ENCODE measurements around the gene ZNF664.
"Not testable (repeated sequence)": the region's sequence is repeated elsewhere in the genome, so short reads cannot be mapped to it uniquely, and the experiment has no call there.

The ZNF664 gene

GRCh38 chr12:123946516-123947505 is 26.2 kb upstream of the ZNF664 start:
- DNase-seq (ENCODE audit: low spot score in 2 of 2); H3K4me3 Mint-ChIP-seq; H3K27me3 Mint-ChIP-seq; H3K4me1 Mint-ChIP-seq; H3K27ac Mint-ChIP-seq; H3K9me3 Mint-ChIP-seq; ATAC-seq (ENCODE audit: low read depth): not testable (repeated sequence)
- H3K36me3 Mint-ChIP-seq: peaks cover 27% of the 10 kb centered on the region

GRCh38 chr12:123947531-123947930 is 25.5 kb upstream of the ZNF664 start:
- not testable (repeated sequence) for H3K27ac Mint-ChIP-seq; H3K4me1 Mint-ChIP-seq; ATAC-seq (ENCODE audit: low read depth); H3K27me3 Mint-ChIP-seq; H3K4me3 Mint-ChIP-seq; DNase-seq (ENCODE audit: low spot score in 2 of 2); H3K9me3 Mint-ChIP-seq
- H3K36me3 Mint-ChIP-seq: peaks cover 20% of the 10 kb centered on the region

- no peak for ATAC-seq (ENCODE audit: low read depth)
- Mint-ChIP-seq H3K36me3 (peaks cover 16% of the 10 kb centered on the region), H3K4me3 (no peak overlapping the region), H3K4me1 (peaks cover 3% of the 10 kb centered on the region), H3K27me3 (no peaks in the 10 kb centered on the region), H3K27ac (no peak overlapping the region), H3K9me3 (no peaks in the 10 kb centered on the region)
- no peak for DNase-seq (ENCODE audit: low spot score in 2 of 2)
These were observed 24.6 kb upstream of the ZNF664 start for GRCh38 chr12:123948401-123948795.

GRCh38 chr12:123948796-123949769 is 23.9 kb upstream of the ZNF664 start:
- no peaks in the 10 kb centered on the region for H3K9me3 Mint-ChIP-seq
- DNase-seq (ENCODE audit: low spot score in 2 of 2) (no peak), ATAC-seq (ENCODE audit: low read depth) (no peak)
- H3K27ac Mint-ChIP-seq: no peak overlapping the region
- H3K36me3 Mint-ChIP-seq: peaks cover 16% of the 10 kb centered on the region
- no peaks in the 10 kb centered on the region for H3K27me3 Mint-ChIP-seq
- H3K4me3 Mint-ChIP-seq: no peak overlapping the region
- H3K4me1 Mint-ChIP-seq: peaks cover 3% of the 10 kb centered on the region

- Mint-ChIP-seq H3K4me1 (peaks cover 3% of the 10 kb centered on the region), H3K36me3 (peaks cover 12% of the 10 kb centered on the region), H3K27ac (no peak overlapping the region), H3K27me3 (no peaks in the 10 kb centered on the region), H3K4me3 (no peak overlapping the region), H3K9me3 (no peaks in the 10 kb centered on the region)
- no peak for DNase-seq (ENCODE audit: low spot score in 2 of 2)
- no peak for ATAC-seq (ENCODE audit: low read depth)
These were observed 23.2 kb upstream of the ZNF664 start for GRCh38 chr12:123949770-123950165.

GRCh38 chr12:123950476-123951349 is 22.3 kb upstream of the ZNF664 start:
- Mint-ChIP-seq H3K4me3 (no peak overlapping the region), H3K27ac (no peak overlapping the region), H3K4me1 (peaks cover 3% of the 10 kb centered on the region), H3K27me3 (no peaks in the 10 kb centered on the region), H3K9me3 (no peaks in the 10 kb centered on the region), H3K36me3 (peaks cover 11% of the 10 kb centered on the region)
- no peak for DNase-seq (ENCODE audit: low spot score in 2 of 2)
- ATAC-seq (ENCODE audit: low read depth): no peak

GRCh38 chr12:123951467-123951866 is 21.5 kb upstream of the ZNF664 start:
- ATAC-seq (ENCODE audit: low read depth) (no peak), DNase-seq (ENCODE audit: low spot score in 2 of 2) (no peak)
- H3K9me3 Mint-ChIP-seq: no peaks in the 10 kb centered on the region
- H3K27me3 Mint-ChIP-seq: no peaks in the 10 kb centered on the region
- peaks cover 3% of the 10 kb centered on the region for H3K4me1 Mint-ChIP-seq
- H3K4me3 Mint-ChIP-seq: no peak overlapping the region
- peaks cover 6% of the 10 kb centered on the region for H3K36me3 Mint-ChIP-seq
- H3K27ac Mint-ChIP-seq: no peak overlapping the region

- H3K36me3 Mint-ChIP-seq: peaks cover 7% of the 10 kb centered on the region
- H3K27ac Mint-ChIP-seq: no peak overlapping the region
- H3K4me3 Mint-ChIP-seq: no peak overlapping the region
- H3K4me1 Mint-ChIP-seq: peaks cover 3% of the 10 kb centered on the region
- H3K9me3 Mint-ChIP-seq: no peaks in the 10 kb centered on the region
- no peak for ATAC-seq (ENCODE audit: low read depth)
- DNase-seq (ENCODE audit: low spot score in 2 of 2): no peak
- no peaks in the 10 kb centered on the region for H3K27me3 Mint-ChIP-seq
These were observed 21.0 kb upstream of the ZNF664 start for GRCh38 chr12:123952037-123952436.

- Mint-ChIP-seq H3K27me3 (no peaks in the 10 kb centered on the region), H3K4me3 (no peak overlapping the region), H3K27ac (no peak overlapping the region), H3K9me3 (no peaks in the 10 kb centered on the region), H3K4me1 (peaks cover under 1% of the 10 kb centered on the region), H3K36me3 (peaks cover 3% of the 10 kb centered on the region)
- ATAC-seq (ENCODE audit: low read depth) (no peak), DNase-seq (ENCODE audit: low spot score in 2 of 2) (no peak)
These were observed 18.2 kb upstream of the ZNF664 start for GRCh38 chr12:123954647-123955350.

GRCh38 chr12:123956249-123956648 is 16.8 kb upstream of the ZNF664 start:
- no peaks in the 10 kb centered on the region for H3K4me1 Mint-ChIP-seq
- H3K27me3 Mint-ChIP-seq: no peaks in the 10 kb centered on the region
- ATAC-seq (ENCODE audit: low read depth) (no peak), DNase-seq (ENCODE audit: low spot score in 2 of 2) (no peak)
- no peak overlapping the region for H3K27ac Mint-ChIP-seq
- H3K36me3 Mint-ChIP-seq: peaks cover 3% of the 10 kb centered on the region
- H3K9me3 Mint-ChIP-seq: no peaks in the 10 kb centered on the region
- H3K4me3 Mint-ChIP-seq: no peak overlapping the region

GRCh38 chr12:123957196-123957595 is 15.8 kb upstream of the ZNF664 start:
- H3K4me3 Mint-ChIP-seq: no peak overlapping the region
- H3K4me1 Mint-ChIP-seq: no peaks in the 10 kb centered on the region
- H3K36me3 Mint-ChIP-seq: peaks cover 3% of the 10 kb centered on the region
- H3K27ac Mint-ChIP-seq: no peak overlapping the region
- H3K27me3 Mint-ChIP-seq: no peaks in the 10 kb centered on the region
- ATAC-seq (ENCODE audit: low read depth) (no peak), DNase-seq (ENCODE audit: low spot score in 2 of 2) (no peak)
- no peaks in the 10 kb centered on the region for H3K9me3 Mint-ChIP-seq

GRCh38 chr12:123958462-123958861 is 14.6 kb upstream of the ZNF664 start:
- Mint-ChIP-seq H3K9me3 (no peaks in the 10 kb centered on the region), H3K36me3 (peaks cover 3% of the 10 kb centered on the region), H3K4me1 (peaks cover 3% of the 10 kb centered on the region), H3K27me3 (no peaks in the 10 kb centered on the region), H3K4me3 (no peak overlapping the region), H3K27ac (no peak overlapping the region)
- ATAC-seq (ENCODE audit: low read depth) (no peak), DNase-seq (ENCODE audit: low spot score in 2 of 2) (no peak)

GRCh38 chr12:123958876-123959275 is 14.1 kb upstream of the ZNF664 start:
- Mint-ChIP-seq H3K27me3 (no peaks in the 10 kb centered on the region), H3K9me3 (no peaks in the 10 kb centered on the region), H3K4me1 (peaks cover 3% of the 10 kb centered on the region), H3K36me3 (peaks cover 3% of the 10 kb centered on the region), H3K4me3 (no peak overlapping the region), H3K27ac (no peak overlapping the region)
- ATAC-seq (ENCODE audit: low read depth): no peak
- DNase-seq (ENCODE audit: low spot score in 2 of 2): no peak

Measured in memory B cell (primary cell).